Smooth muscle cell of the umbilical artery (primary cell): ENCODE data around the gene RBBP4. TPM values are rescaled to one million over a fixed set of nuclear protein-coding genes. Genes with fewer than 3 reads are reported as not detected.

ENCODE experiments used
- total RNA-seq: library from RNA; depleted of rRNA; stranded (reverse); fragments of >200 nt; gene quantifications from 2 replicates; pipeline ENCODE4 v1.2.3, GENCODE V29; 2014

RBBP4 gene
- 113 and 139 TPM in 2 replicates for total RNA-seq

GRCh38 chr1:32650752-32651460 lies at the start of gene RBBP4:
TSS of gene RBBP4 (plus strand) at chr1:32651208. CDS start at chr1:32651307, 99 bp downstream.

GRCh38 chr1:32650248-32650751 lies 708 bp upstream of the RBBP4 start, which contains the start of gene ZBTB8OS:
TSS of gene ZBTB8OS (minus strand) at chr1:32650550. CDS start at chr1:32650529, 21 bp downstream.

DNA sequence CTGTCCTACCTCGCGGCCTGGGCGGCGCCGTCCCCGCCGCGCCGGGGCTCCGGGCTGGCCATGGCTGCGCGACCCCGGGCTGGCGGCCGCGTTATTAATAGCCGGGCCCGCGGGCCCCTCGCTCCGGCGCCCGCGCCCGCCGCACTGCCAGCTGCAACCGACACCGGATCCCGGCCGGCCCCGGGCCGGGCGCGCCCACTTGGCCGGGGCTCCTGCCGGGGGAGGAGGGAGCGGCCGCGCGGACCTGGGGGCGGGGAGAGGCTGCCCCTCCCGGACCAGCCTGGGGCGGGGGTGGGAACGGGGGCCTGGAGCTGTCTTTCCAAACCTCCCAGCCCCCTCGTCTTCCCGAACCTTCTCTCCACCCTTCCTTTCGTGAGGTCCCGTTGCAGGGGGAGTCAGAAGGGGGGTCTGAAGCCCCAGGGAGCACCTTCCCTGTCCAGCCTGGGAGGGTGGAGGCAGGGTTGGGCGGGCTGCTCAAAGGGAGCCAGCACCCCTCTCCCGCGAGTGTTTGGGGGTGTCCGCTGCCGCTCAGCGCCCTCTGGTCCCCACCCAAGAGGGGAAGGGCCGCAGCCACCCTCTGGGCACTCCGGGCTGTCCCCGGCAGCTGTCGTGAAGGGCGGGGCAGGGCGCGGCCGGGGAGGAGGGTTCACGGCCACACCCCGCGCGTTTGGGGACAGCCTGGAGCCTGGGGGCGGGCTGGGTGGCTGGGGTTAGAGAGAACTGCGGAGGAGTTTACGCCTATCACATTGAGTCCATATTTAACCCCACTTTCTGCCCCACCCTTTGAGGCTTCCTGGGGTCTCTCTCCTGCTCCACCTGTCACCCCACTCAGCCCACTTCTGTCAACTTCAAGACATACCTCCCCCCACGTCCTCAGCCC lies 51.8 kb downstream of the RBBP4 start, which contains the start of gene SYNC:
Gene SYNC, minus strand, starts transcription at position 172 of the 880 bp plus-strand sequence. Its CDS starts 110 bp downstream, at position 62.

Other genes starting within 250 kb of the RBBP4 start
- under 0.01 TPM in 2 replicates for gene ZBTB8B, start 186.1 kb upstream of the RBBP4 start, total RNA-seq
- gene ZBTB8A, start 111.8 kb upstream of the RBBP4 start, total RNA-seq: 7.2 and 8.0 TPM in 2 replicates
- gene ZBTB8OS, start 658 bp upstream of the RBBP4 start, total RNA-seq: 34.0 and 44.2 TPM in 2 replicates
- gene SYNC, start 51.6 kb downstream of the RBBP4 start, total RNA-seq: 44.5 and 61.5 TPM in 2 replicates
- gene YARS1, start 166.2 kb downstream of the RBBP4 start, total RNA-seq: 148 and 158 TPM in 2 replicates
- gene S100PBP, start 166.4 kb downstream of the RBBP4 start, total RNA-seq: 55.7 and 68.0 TPM in 2 replicates
- 0.37 and 4.5 TPM in 2 replicates for gene FNDC5, start 219.7 kb downstream of the RBBP4 start, total RNA-seq
- not detected in 2 replicates for gene HPCA, start 235.3 kb downstream of the RBBP4 start, total RNA-seq